PC-3 (cell line): ENCODE measurements around the gene UGT1A8.
"Not testable (repeated sequence)": the region's sequence is repeated elsewhere in the genome, so short reads cannot be mapped to it uniquely, and the experiment has no call there.

Source experiments
- EZH2 ChIP-seq: fragments of 300-600 bp; sonication (generic); IDR thresholded peaks from one replicate; pipeline ENCODE4 v1.6.1; 2017; ENCODE audit warnings: antibody characterized with exemption, mild to moderate bottlenecking, low read length; ENCODE audit not compliant: unreplicated experiment
- TF ChIP-seq, protein P1 (sequence below): fragments of 300-600 bp; sonication (generic); conservative IDR thresholded peaks from 2 replicates; pipeline ENCODE4 v1.5.1; 2017; ENCODE audit warnings: antibody characterized with exemption, low read depth, mild to moderate bottlenecking, low read length

- TF ChIP-seq EZH2: not testable (repeated sequence)
- TF ChIP-seq, protein P1, sequence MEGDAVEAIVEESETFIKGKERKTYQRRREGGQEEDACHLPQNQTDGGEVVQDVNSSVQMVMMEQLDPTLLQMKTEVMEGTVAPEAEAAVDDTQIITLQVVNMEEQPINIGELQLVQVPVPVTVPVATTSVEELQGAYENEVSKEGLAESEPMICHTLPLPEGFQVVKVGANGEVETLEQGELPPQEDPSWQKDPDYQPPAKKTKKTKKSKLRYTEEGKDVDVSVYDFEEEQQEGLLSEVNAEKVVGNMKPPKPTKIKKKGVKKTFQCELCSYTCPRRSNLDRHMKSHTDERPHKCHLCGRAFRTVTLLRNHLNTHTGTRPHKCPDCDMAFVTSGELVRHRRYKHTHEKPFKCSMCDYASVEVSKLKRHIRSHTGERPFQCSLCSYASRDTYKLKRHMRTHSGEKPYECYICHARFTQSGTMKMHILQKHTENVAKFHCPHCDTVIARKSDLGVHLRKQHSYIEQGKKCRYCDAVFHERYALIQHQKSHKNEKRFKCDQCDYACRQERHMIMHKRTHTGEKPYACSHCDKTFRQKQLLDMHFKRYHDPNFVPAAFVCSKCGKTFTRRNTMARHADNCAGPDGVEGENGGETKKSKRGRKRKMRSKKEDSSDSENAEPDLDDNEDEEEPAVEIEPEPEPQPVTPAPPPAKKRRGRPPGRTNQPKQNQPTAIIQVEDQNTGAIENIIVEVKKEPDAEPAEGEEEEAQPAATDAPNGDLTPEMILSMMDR: not testable (repeated sequence)
Measured at GRCh38 chr2:233745838-233746237, 128.4 kb downstream of the UGT1A8 start.
